HL-60/S4 treated with retinoic acid at 250 ng/mL for 4 days and 3 days (cell line): Measurements from ENCODE around the gene NF2.

Experiments
- in situ Hi-C: fragments of 300-500 bp; cut with MboI; formaldehyde crosslinking; loops from 2 replicates; pipeline ENCODE4 v1.7.0; 2022; ENCODE audit warnings: low sequenced_read_pairs

The NF2 gene

GRCh38 chr22:29700900-29701154, 97.4 kb downstream of the NF2 start:
- in situ Hi-C loops, result loop anchor here (25.0 kb wide), 1 partner anchor 111 kb away; no protein-coding TSS in a partner anchor

GRCh38 chr22:29701155-29701999, 97.9 kb downstream of the NF2 start:
- in situ Hi-C loops, result loop anchor here (25.0 kb wide), 1 partner anchor 111 kb away; no protein-coding TSS in a partner anchor

GRCh38 chr22:29702000-29702930, 98.8 kb downstream of the NF2 start:
- in situ Hi-C loops, result loop anchor here (25.0 kb wide), 1 partner anchor 110 kb away; no protein-coding TSS in a partner anchor

GRCh38 chr22:29702931-29703501, 99.6 kb downstream of the NF2 start:
- in situ Hi-C loops, result loop anchor here (25.0 kb wide), 1 partner anchor 109 kb away; no protein-coding TSS in a partner anchor

GRCh38 chr22:29703569-29704195, 100.2 kb downstream of the NF2 start:
- in situ Hi-C loops, result loop anchor here (25.0 kb wide), 1 partner anchor 109 kb away; no protein-coding TSS in a partner anchor

- in situ Hi-C loops, result loop anchor here (25.0 kb wide), 1 partner anchor 108 kb away; no protein-coding TSS in a partner anchor
Measured at GRCh38 chr22:29704528-29705285, 101.3 kb downstream of the NF2 start.

GRCh38 chr22:29705651-29706050, 102.2 kb downstream of the NF2 start:
- in situ Hi-C loops, result loop anchor here (25.0 kb wide), 1 partner anchor 107 kb away; no protein-coding TSS in a partner anchor

GRCh38 chr22:29706486-29706885, 103.1 kb downstream of the NF2 start:
- in situ Hi-C loops, result loop anchor here (25.0 kb wide), 1 partner anchor 106 kb away; no protein-coding TSS in a partner anchor

- in situ Hi-C loops, result loop anchor here (25.0 kb wide), 1 partner anchor 105 kb away; no protein-coding TSS in a partner anchor
Measured at GRCh38 chr22:29707010-29707409, 103.6 kb downstream of the NF2 start.

GRCh38 chr22:29707471-29707870, 104.0 kb downstream of the NF2 start:
- in situ Hi-C loops, result loop anchor here (25.0 kb wide), 1 partner anchor 105 kb away; no protein-coding TSS in a partner anchor

GRCh38 chr22:29710193-29710592, 106.8 kb downstream of the NF2 start:
- in situ Hi-C loops, result loop anchor here (25.0 kb wide), 1 partner anchor 102 kb away; no protein-coding TSS in a partner anchor

- in situ Hi-C loops, result loop anchor here (25.0 kb wide), 1 partner anchor 101 kb away; no protein-coding TSS in a partner anchor
Measured at GRCh38 chr22:29710922-29711593, 107.6 kb downstream of the NF2 start.

- in situ Hi-C loops, result loop anchor here (25.0 kb wide), 1 partner anchor 100 kb away; no protein-coding TSS in a partner anchor
Measured at GRCh38 chr22:29712119-29712518, 108.7 kb downstream of the NF2 start.

GRCh38 chr22:29713156-29713727, 109.8 kb downstream of the NF2 start:
- in situ Hi-C loops, result loop anchor here (25.0 kb wide), 1 partner anchor 99 kb away; no protein-coding TSS in a partner anchor

GRCh38 chr22:29715240-29715639, 111.8 kb downstream of the NF2 start:
- in situ Hi-C loops, result loop anchor here (25.0 kb wide), 1 partner anchor 97 kb away; no protein-coding TSS in a partner anchor

GRCh38 chr22:29715705-29716104, 112.3 kb downstream of the NF2 start:
- in situ Hi-C loops, result loop anchor here (25.0 kb wide), 1 partner anchor 97 kb away; no protein-coding TSS in a partner anchor

- in situ Hi-C loops, result loop anchor here (25.0 kb wide), 1 partner anchor 95 kb away; no protein-coding TSS in a partner anchor
Measured at GRCh38 chr22:29716814-29717545, 113.5 kb downstream of the NF2 start.
